BJ (cell line): ENCODE data around the gene DSCAML1. TPM values are rescaled to one million over a fixed set of nuclear protein-coding genes. Genes with fewer than 3 reads are reported as not detected.

Source experiments
- CTCF ChIA-PET: fragments of 350-600 bp; formaldehyde crosslinking; extraction: SDS; loops from one replicate; lab custom pipeline; 2021; ENCODE audit warnings: antibody characterized with exemption, inconsistent platforms; lab: Yijun Ruan, JAX
- POLR2A ChIA-PET: fragments of 300-600 bp; sonication (Branson Sonifier 250); formaldehyde crosslinking; extraction: SDS; loops from one replicate; lab custom pipeline; 2021; ENCODE audit warnings: antibody characterized with exemption; lab: Charles Lee
- DNase-seq: peaks from one replicate; pipeline ENCODE4 v3.0.0-alpha.2; 2011; ENCODE audit warnings: low read depth
- H3K27me3 ChIP-seq: 2 replicates; pipeline ENCODE4 v1.6.0; 2011; ENCODE audit warnings: low read length; ENCODE audit not compliant: control insufficient read depth, insufficient read depth
- H3K36me3 ChIP-seq: 2 replicates; pipeline ENCODE4 v1.5.1; 2011; ENCODE audit warnings: low read length; ENCODE audit not compliant: control insufficient read depth, insufficient read depth
- H3K4me3 ChIP-seq: 2 replicates; pipeline ENCODE4 v1.5.1; 2011; ENCODE audit warnings: low read depth, mild to moderate bottlenecking, control low read depth, low read length
- polyA plus RNA-seq: library from polyadenylated mRNA; depleted of rRNA; stranded (reverse); fragments of >200 nt; gene quantifications from 2 replicates; pipeline ENCODE4 v1.2.3, GENCODE V29; 2011
- TF ChIP-seq, protein P1 (sequence below): IDR thresholded peaks from 2 replicates; pipeline ENCODE4 v1.5.1; 2011; ENCODE audit warnings: low read depth, mild to moderate bottlenecking, control low read depth, inconsistent platforms, low read length, moderate library complexity; ENCODE audit not compliant: insufficient read depth

DSCAML1 gene
- polyA plus RNA-seq, 1 experiment = not detected

DNA sequence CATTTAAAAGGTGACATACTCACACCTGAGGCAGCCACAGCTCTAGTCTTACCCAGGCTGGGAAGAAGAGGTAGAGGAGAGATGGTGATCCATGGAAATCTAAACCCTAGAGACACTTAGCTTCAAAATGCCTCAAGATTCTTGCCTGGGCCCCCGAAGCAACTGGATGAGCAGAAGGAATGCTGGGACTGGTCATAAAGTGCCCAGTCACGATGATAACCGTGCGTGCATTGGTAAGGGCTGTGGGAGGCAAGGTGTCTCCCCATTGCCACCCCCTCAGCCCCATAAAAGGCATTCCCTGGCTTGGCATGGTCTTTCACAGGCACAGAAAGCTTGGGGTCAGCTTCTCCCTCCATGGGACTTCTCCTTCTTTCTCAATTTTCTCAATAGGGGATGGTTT is 144.5 kb downstream of the DSCAML1 start:
- no peaks in the 10 kb centered on the region; the same call in 1 of the 2 replicates for H3K27me3 ChIP-seq
- ChIA-PET CTCF (no interaction called here), POLR2A (no interaction called here)
- no peaks in the 10 kb centered on the region for H3K36me3 ChIP-seq
- TF ChIP-seq, protein P1, sequence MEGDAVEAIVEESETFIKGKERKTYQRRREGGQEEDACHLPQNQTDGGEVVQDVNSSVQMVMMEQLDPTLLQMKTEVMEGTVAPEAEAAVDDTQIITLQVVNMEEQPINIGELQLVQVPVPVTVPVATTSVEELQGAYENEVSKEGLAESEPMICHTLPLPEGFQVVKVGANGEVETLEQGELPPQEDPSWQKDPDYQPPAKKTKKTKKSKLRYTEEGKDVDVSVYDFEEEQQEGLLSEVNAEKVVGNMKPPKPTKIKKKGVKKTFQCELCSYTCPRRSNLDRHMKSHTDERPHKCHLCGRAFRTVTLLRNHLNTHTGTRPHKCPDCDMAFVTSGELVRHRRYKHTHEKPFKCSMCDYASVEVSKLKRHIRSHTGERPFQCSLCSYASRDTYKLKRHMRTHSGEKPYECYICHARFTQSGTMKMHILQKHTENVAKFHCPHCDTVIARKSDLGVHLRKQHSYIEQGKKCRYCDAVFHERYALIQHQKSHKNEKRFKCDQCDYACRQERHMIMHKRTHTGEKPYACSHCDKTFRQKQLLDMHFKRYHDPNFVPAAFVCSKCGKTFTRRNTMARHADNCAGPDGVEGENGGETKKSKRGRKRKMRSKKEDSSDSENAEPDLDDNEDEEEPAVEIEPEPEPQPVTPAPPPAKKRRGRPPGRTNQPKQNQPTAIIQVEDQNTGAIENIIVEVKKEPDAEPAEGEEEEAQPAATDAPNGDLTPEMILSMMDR = no peak
- no peak for DNase-seq
- no peak overlapping the region for H3K4me3 ChIP-seq

DNA sequence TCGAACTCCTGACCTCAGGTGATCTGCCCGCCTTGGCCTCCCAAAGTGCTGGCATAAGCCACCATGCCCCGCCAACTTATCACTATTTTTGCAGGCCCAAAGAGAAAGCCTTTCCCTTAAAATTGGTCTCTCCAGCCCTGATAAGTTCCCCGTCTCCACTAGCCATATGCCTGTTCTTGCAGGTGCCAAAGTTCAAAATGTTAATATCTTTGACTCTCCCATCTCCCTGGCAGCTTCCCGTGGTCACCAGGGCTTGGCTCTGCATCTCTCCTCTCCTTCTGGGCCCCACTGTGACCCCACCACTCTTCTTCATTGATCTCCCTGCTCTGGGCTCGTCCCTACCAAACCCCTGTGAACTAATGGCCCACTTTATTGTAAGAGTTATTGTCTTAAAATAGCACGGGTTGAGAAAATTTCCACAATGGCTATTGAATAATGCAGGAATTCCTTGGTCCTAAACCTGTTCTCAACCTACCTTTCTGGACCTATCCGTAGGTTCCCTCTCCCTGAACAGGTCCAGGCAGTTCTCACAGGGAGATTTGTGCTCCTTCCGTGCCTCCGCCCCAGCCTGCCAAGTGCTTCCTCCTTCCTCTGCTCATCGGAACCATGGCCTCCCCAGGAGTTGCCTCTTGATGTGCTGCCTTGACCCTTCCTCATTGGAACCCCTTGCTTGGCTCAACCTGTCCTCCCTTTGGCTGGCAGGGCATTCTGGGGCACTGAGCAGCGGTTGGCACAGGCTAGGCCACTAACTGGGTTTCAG is 147.5 kb downstream of the DSCAML1 start:
- no peak for DNase-seq
- TF ChIP-seq, protein P1 = no peak
- POLR2A ChIA-PET = no interaction called here
- Histone ChIP-seq H3K27me3 (no peaks in the 10 kb centered on the region; the same call in 1 of the 2 replicates), H3K4me3 (no peak overlapping the region), H3K36me3 (no peaks in the 10 kb centered on the region)
- CTCF ChIA-PET = no interaction called here

DNA sequence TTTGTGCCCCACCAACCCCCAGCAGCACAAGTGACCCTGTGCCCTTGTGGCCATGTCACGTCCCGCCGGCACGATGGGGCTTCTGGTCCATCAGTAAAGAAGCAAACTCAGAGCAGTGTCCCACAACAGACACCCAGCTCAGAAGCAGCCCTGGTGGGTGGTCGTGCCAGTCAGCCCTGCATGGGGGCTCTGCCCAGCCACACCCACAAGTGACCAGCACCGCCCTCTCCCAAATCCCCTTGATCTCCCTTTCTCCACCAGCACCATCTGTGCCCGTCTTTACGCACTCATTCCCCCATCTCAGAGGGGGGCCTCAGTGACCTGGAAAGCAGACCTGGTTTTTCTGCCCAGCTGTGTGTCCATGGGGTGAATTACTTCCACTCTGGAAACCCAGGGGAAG is 149.1 kb downstream of the DSCAML1 start:
- CTCF ChIA-PET = no interaction called here
- TF ChIP-seq, protein P1 = no peak

DNA sequence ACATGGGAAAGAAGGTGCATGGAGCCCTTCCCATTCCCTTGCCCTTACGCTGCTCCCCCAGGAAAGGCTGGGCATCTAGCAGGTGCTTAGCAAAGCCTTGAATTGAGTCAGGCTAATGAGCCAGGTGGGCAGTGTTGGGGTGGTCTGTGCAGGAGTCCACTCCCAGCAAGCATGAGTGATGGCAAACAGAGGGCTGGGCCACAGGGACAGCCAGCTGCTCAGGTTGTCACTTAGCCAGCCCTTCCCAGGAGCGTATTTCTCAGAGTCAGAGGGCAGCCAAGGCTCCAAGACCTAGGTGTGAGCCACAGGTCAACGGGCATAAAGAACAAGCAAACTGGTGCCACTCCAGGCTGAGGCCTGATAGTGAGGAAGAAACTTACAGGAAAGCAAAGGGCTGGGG is 149.8 kb downstream of the DSCAML1 start:
- TF ChIP-seq, protein P1 = no peak
- CTCF ChIA-PET = no interaction called here

More for the DNA sequence above, 149.1 kb downstream of the DSCAML1 start:
- H3K36me3 ChIP-seq = no peaks in the 10 kb centered on the region
- DNase-seq = no peak
- H3K4me3 ChIP-seq = no peak overlapping the region
- H3K27me3 ChIP-seq = no peaks in the 10 kb centered on the region; the same call in 1 of the 2 replicates
- POLR2A ChIA-PET = no interaction called here

DNA sequence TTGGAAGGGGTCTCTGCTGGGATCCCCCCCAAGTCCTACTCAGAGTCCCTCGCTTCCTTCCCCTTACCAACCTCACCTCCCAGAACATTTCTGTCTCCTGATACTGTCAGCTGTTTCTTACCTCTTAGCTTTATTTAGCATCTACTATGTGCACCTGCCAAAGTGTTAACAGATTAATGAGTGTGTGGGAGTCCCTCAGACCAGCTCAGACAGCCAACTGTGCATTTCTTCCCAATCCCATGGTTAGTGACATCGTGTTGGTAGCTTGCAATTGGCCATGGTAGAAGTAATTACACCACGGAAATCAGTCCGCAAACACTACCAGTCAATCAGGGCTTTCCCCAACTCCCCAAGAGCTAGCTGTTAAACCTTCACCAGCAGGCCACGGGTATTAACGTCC is 150.6 kb downstream of the DSCAML1 start:
- no peak for DNase-seq
- ChIA-PET CTCF (interaction anchor here (0.9 kb wide), 1 partner anchor 13 kb away, joined by 3 read pairs; no protein-coding TSS in a partner anchor), POLR2A (no interaction called here)
- TF ChIP-seq, protein P1 = no peak
- Histone ChIP-seq H3K4me3 (no peak overlapping the region), H3K36me3 (no peaks in the 10 kb centered on the region), H3K27me3 (no peaks in the 10 kb centered on the region; the same call in 1 of the 2 replicates)

More for the DNA sequence above, 149.8 kb downstream of the DSCAML1 start:
- DNase-seq = no peak
- Histone ChIP-seq H3K36me3 (no peaks in the 10 kb centered on the region), H3K27me3 (no peaks in the 10 kb centered on the region; the same call in 1 of the 2 replicates), H3K4me3 (no peak overlapping the region)
- POLR2A ChIA-PET = no interaction called here
